Transverse colon (tissue), 3 donors: ENCODE measurements around the gene CBX7.
"Not testable (repeated sequence)": the region's sequence is repeated elsewhere in the genome, so short reads cannot be mapped to it uniquely, and the experiment has no call there.

Source experiments
- POLR2A ChIP-seq: fragments of 450-650 bp; IDR thresholded peaks from one replicate; pipeline ENCODE4 v1.6.1; 2016; ENCODE audit warnings: antibody characterized with exemption, mild to moderate bottlenecking, moderate library complexity
- POLR2AphosphoS5 ChIP-seq, 3 donors: sonication (generic); formaldehyde crosslinking; IDR thresholded peaks; one replicate each; pipeline ENCODE4 v1.6.1; 2016; ENCODE audit warnings: antibody characterized with exemption in 3 of 3

- TF ChIP-seq POLR2AphosphoS5 (IDR thresholded peaks at IDR 0.05); POLR2A: not testable (repeated sequence)
Observed at GRCh38 chr22:39172265-39173049, 20.0 kb upstream of the CBX7 start.
